Small intestine (tissue), 7 donors: ENCODE measurements around the gene TAS1R3. TPM values are rescaled to one million over a fixed set of nuclear protein-coding genes. Genes with fewer than 3 reads are reported as not detected.

Source experiments
- DNase-seq, 2 donors: peaks; one replicate each; pipeline versions ENCODE4 v3.0.0 to v3.0.0-alpha.2; 2013
- FAIRE-seq: peaks from 2 replicates; lab custom pipeline; 2012; peaks lifted over from hg19 to GRCh38; lab: Jason Lieb, UNC
- H3K27ac ChIP-seq, 3 donors: one replicate each; pipeline ENCODE4 v1.5.1; 2013; ENCODE audit warnings: low read length in 2 of 3, mild to moderate bottlenecking in 2 of 3, control low read depth in 1 of 3, inconsistent platforms in 1 of 3, low read depth in 1 of 3, moderate library complexity in 1 of 3
- H3K27me3 ChIP-seq, 3 donors: one replicate each; pipeline ENCODE4 v1.6.1; 2013; ENCODE audit warnings: low read length in 3 of 3, inconsistent platforms in 1 of 3; ENCODE audit not compliant: control insufficient read depth in 3 of 3, insufficient read depth in 3 of 3
- H3K36me3 ChIP-seq, 3 donors: one replicate each; pipeline ENCODE4 v1.6.1; 2013; ENCODE audit warnings: low read length in 3 of 3, inconsistent platforms in 1 of 3, low read depth in 1 of 3, mild to moderate bottlenecking in 1 of 3, moderate library complexity in 1 of 3; ENCODE audit not compliant: control insufficient read depth in 3 of 3, insufficient read depth in 2 of 3
- H3K4me1 ChIP-seq, 3 donors: one replicate each; pipeline ENCODE4 v1.6.1; 2013; ENCODE audit warnings: low read length in 2 of 3, inconsistent platforms in 1 of 3, low read depth in 1 of 3, mild to moderate bottlenecking in 1 of 3, moderate library complexity in 1 of 3; ENCODE audit not compliant: control insufficient read depth in 3 of 3, insufficient read depth in 2 of 3
- H3K4me3 ChIP-seq, 3 donors: one replicate each; pipeline ENCODE4 v1.5.1; 2013; ENCODE audit warnings: low read length in 3 of 3, control low read depth in 1 of 3, inconsistent platforms in 1 of 3, low read depth in 1 of 3, mild to moderate bottlenecking in 1 of 3, moderate library complexity in 1 of 3
- H3K9me3 ChIP-seq, 2 donors: one replicate each; pipeline ENCODE4 v1.6.1; 2013; ENCODE audit warnings: low read depth in 1 of 2, low read length in 1 of 2; ENCODE audit not compliant: control insufficient read depth in 2 of 2, insufficient read depth in 1 of 2
- WGBS, 3 donors: extraction: QIAGEN DNeasy Blood & Tissue Kit; methylation state at CpG; one replicate each; pipeline ENCODE4 v1.1.7; 2013; 5-methylcytosine and 5-hydroxymethylcytosine counted together
- polyA plus RNA-seq, 4 donors: library from polyadenylated mRNA; stranded (reverse) in 3 of 4; unstranded in 1 of 4; fragments of 200-250 nt in 3 of 4; fragments of 120-200 nt in 1 of 4; gene quantifications; one replicate each; pipeline versions ENCODE4 v1.2.1 to v1.2.3, GENCODE V29; 2013
- donor health status: healthy with polysubstance abuse.
- donor health status: control.
- donor health status: control.
- donor health status: Bipolar disorder and iron deficiency.
- donor health status: healthy.

Gene TAS1R3
- polyA plus RNA-seq, 4 donors: 0.33 to 0.99 (median 0.63) TPM

GRCh38 chr1:1299686-1300351, 31.3 kb upstream of the TAS1R3 start:
- H3K4me3 ChIP-seq: no peak overlapping the region
- 72 to 85% (median 78%) methylated on average over 16 to 22 of the region's 22 CpGs for WGBS, 3 donors
- no peak for FAIRE-seq
- peaks cover 0 to 72% (median 4%) of the 10 kb centered on the region in 3 donors for H3K36me3 ChIP-seq
- H3K4me1 ChIP-seq: peaks cover 0 to 4% (median 0%) of the 10 kb centered on the region in 3 donors
- peak in 1 of 2 donors; percentile 31 for DNase-seq
- no peaks in the 10 kb centered on the region for H3K27me3 ChIP-seq
- H3K9me3 ChIP-seq: no peaks in the 10 kb centered on the region
- H3K27ac ChIP-seq: no peak overlapping the region

DNA sequence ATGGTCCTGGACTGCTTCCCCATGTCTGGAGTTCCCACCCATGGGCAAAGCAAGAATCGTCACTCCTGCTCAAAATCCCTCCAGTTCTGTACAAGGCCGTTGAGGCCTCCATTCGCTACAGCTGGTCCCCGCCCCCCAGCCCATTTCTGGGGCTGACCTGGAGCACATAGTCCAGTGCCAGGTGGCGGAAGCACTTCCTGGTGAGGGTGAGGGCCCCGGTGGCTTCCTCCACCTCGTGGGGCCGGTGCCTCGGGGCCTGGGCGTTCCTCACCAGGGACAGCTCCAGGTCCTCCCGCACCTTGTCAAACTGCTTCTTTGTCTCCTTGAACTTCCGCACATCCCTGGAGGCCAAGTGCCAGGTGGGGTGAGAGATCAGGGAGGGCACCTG, 30.7 kb upstream of the TAS1R3 start:
- Histone ChIP-seq H3K27me3 (no peaks in the 10 kb centered on the region), H3K9me3 (no peaks in the 10 kb centered on the region), H3K4me3 (no peak overlapping the region), H3K36me3 (peaks cover 0 to 67% (median 4%) of the 10 kb centered on the region in 3 donors), H3K27ac (no peak overlapping the region), H3K4me1 (peaks cover 0 to 9% (median 3%) of the 10 kb centered on the region in 3 donors)
- 70 to 84% (median 84%) methylated on average over 12 of the region's 12 CpGs for WGBS, 3 donors
- FAIRE-seq: no peak
- no peak for DNase-seq

DNA sequence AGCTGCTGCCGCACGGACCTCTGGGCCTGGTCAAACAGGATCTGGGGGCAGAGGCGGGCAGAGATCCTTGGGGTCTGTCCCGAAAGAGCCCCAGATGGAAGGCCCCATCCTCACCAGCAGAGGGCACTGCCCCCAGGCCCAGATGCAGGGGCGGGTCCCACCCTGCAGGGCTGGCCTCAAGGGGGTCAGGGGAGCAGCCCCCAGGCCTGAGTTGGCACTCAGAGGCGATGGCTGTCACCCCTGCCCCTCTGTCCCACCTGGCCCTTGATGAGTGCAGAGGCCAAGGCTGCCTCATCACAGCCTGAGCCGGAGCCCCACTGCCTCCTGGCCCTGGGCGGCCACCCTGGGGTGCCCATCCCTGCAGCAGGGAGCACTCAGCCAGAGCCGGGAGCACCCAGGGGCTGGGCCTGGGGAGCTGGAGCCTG, 29.1 kb upstream of the TAS1R3 start:
- Histone ChIP-seq H3K4me1 (peaks cover 7 to 24% (median 13%) of the 10 kb centered on the region in 3 donors), H3K36me3 (peaks cover 0 to 51% (median 0%) of the 10 kb centered on the region in 3 donors), H3K27me3 (no peaks in the 10 kb centered on the region), H3K27ac (no peak overlapping the region), H3K4me3 (no peak overlapping the region), H3K9me3 (no peaks in the 10 kb centered on the region)
- DNase-seq (no peak), FAIRE-seq (no peak)
- WGBS, 3 donors: 90 to 92% (median 92%) methylated on average over 8 to 9 of the region's 9 CpGs

DNA sequence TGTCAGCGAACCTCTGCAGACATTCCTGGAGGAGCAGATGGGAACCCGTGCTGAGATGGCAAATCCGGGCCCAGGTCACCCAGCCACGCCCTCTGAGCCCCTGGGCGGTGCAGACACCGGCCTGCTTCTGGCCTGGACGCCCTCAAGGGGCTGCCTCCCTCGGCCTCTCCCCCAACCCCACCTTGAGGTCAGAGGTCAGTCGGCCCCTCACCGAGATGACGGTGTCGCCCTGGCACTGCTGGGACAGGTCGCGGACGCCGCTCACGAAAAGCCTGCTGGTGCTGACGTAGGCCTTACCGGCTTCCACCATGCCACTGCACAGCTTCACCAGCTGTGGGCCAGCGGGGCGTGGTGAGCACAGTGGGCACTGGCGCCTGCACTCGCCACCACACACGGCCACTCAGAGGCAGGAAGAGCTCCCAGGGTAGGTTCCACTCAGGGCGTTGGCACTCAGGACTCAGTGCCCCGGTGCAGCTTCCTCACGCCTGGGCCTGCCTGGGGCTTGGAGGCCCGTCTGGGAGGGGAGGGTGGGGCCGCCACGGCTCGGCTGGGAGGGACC, 28.1 kb upstream of the TAS1R3 start:
- DNase-seq: no peak
- Histone ChIP-seq H3K36me3 (peaks cover 0 to 45% (median 0%) of the 10 kb centered on the region in 3 donors), H3K27ac (no peak overlapping the region), H3K9me3 (no peaks in the 10 kb centered on the region), H3K27me3 (no peaks in the 10 kb centered on the region), H3K4me1 (peaks cover 7 to 24% (median 13%) of the 10 kb centered on the region in 3 donors), H3K4me3 (no peak overlapping the region)
- 78 to 81% (median 80%) methylated on average over 27 to 31 of the region's 31 CpGs for WGBS, 3 donors
- FAIRE-seq: no peak

GRCh38 chr1:1303736-1304135, 27.3 kb upstream of the TAS1R3 start:
- FAIRE-seq (no peak), DNase-seq (no peak)
- peaks cover 0 to 40% (median 0%) of the 10 kb centered on the region in 3 donors for H3K36me3 ChIP-seq
- H3K9me3 ChIP-seq: no peaks in the 10 kb centered on the region
- no peak overlapping the region for H3K4me3 ChIP-seq
- H3K4me1 ChIP-seq: peaks cover 7 to 24% (median 13%) of the 10 kb centered on the region in 3 donors
- H3K27ac ChIP-seq: no peak overlapping the region
- no peaks in the 10 kb centered on the region for H3K27me3 ChIP-seq
- WGBS, 3 donors: 77 to 85% (median 85%) methylated on average over 13 of the region's 13 CpGs

- Histone ChIP-seq H3K4me1 (peaks cover 7 to 27% (median 13%) of the 10 kb centered on the region in 3 donors), H3K27me3 (no peaks in the 10 kb centered on the region), H3K4me3 (peak overlapping the region in 2 of 3 donors; percentile 29 to 76), H3K36me3 (peaks cover 0 to 36% (median 0%) of the 10 kb centered on the region in 3 donors), H3K27ac (peak overlapping the region; percentile 44 to 77 (median 75)), H3K9me3 (no peaks in the 10 kb centered on the region)
- FAIRE-seq (no peak), DNase-seq (peak; percentile 48 to 84)
- 34 to 42% (median 40%) methylated on average over 25 to 29 of the region's 29 CpGs for WGBS, 3 donors
Measured at GRCh38 chr1:1304331-1305299, 26.5 kb upstream of the TAS1R3 start.

GRCh38 chr1:1305300-1306069, 25.6 kb upstream of the TAS1R3 start:
- peak overlapping the region in 2 of 3 donors; percentile 68 to 76 for H3K4me3 ChIP-seq
- peaks cover 7 to 34% (median 13%) of the 10 kb centered on the region in 3 donors for H3K4me1 ChIP-seq
- no peaks in the 10 kb centered on the region for H3K9me3 ChIP-seq
- 10 to 17% (median 12%) methylated on average over 20 to 25 of the region's 25 CpGs for WGBS, 3 donors
- peak overlapping the region; percentile 44 to 77 (median 75) for H3K27ac ChIP-seq
- H3K36me3 ChIP-seq: peaks cover 0 to 36% (median 0%) of the 10 kb centered on the region in 3 donors
- DNase-seq (peak; percentile 83 to 90), FAIRE-seq (no peak)
- no peaks in the 10 kb centered on the region for H3K27me3 ChIP-seq
